Measurements from ENCODE around the gene PPP2R3A. TPM values are rescaled to one million over a fixed set of nuclear protein-coding genes. Genes with fewer than 3 reads are reported as not detected.
A peak's percentile ranks its signal among the peaks of the same experiment; 100 is the strongest.
"Not testable (repeated sequence)": the region's sequence is repeated elsewhere in the genome, so short reads cannot be mapped to it uniquely, and the experiment has no call there.

PPP2R3A gene
- polyA plus RNA-seq, 4 donors = 1.0 to 8.6 (median 3.4) TPM

DNA sequence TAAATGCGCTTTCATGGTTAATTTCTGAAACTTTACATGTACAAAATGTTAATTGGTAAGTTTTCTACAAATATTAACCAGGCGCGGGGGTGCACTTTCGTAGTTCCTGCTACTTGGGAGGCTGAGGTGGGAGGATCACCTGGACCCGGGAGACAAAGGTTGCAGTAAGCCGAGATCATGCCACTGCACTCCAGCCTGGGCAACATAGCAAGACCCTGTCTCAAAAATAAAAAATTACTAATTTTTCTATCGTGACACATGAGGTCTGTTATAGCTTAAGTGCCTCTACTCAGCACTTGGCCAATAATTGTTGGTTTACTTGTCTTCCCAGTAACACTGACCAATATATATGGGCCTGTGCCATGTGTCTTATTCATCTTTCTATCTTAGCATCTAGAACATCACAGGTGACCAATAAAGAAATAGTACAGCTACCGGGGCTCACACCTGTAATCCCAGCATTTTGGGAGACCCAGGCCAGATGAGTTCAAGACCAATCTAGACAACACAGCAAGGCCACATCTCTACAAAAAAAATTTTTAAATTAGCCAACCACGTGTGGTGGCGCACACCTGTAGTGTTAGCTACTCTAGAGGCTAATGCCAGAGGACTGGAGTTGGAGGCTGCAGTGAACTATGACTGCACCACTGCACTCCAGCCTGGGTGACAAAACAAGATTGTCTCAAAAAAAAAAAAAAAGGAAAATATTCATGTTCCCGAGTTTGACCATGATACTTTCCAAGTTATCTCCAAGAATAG, 224.5 kb downstream of the PPP2R3A start:
- DNase-seq (no peak), FAIRE-seq (no peak)
- Histone ChIP-seq H3K4me3 (ENCODE audit: low read depth in 1 of 3, low read length in 3 of 3) (no peak overlapping the region), H3K27me3 (ENCODE audit: control insufficient read depth in 3 of 3, insufficient read depth in 3 of 3, low read length in 3 of 3) (no peaks in the 10 kb centered on the region), H3K9me3 (ENCODE audit: control insufficient read depth in 2 of 2, insufficient read depth in 1 of 2, low read depth in 1 of 2, low read length in 1 of 2) (no peaks in the 10 kb centered on the region), H3K27ac (ENCODE audit: low read depth in 1 of 3, low read length in 2 of 3) (no peak overlapping the region), H3K4me1 (ENCODE audit: control insufficient read depth in 3 of 3, insufficient read depth in 2 of 3, low read depth in 1 of 3, low read length in 2 of 3) (peaks cover 9 to 27% (median 19%) of the 10 kb centered on the region in 3 donors), H3K36me3 (ENCODE audit: control insufficient read depth in 3 of 3, insufficient read depth in 2 of 3, low read depth in 1 of 3, low read length in 3 of 3) (peaks cover 0 to 13% (median 0%) of the 10 kb centered on the region in 3 donors)
- WGBS, 3 donors = 90 to 94% (median 92%) methylated on average over 11 of the region's 11 CpGs

DNA sequence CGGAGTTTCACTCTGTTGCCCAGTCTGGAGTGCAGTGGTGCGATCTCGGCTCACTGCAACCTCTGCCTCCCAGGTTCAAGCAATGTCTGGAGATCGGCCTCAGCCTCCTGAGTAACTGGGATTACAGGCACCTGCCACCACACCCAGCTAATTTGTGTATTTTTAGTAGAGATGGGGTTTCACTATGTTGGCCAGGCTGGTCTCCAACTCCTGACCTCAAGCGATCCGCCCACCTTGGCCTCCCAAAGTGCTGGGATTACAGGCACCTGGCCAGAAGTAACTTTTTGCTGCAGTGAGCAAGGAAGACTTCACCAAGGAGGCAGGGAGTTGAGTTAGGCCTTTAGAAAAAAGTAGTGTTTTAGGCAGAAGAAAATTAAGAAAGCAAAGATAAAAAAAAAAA, 226.7 kb downstream of the PPP2R3A start:
- Histone ChIP-seq H3K4me3 (ENCODE audit: low read depth in 1 of 3, low read length in 3 of 3) (peak overlapping the region in 2 of 3 donors; percentile 29 to 89), H3K4me1 (ENCODE audit: control insufficient read depth in 3 of 3, insufficient read depth in 2 of 3, low read depth in 1 of 3, low read length in 2 of 3) (peaks cover 6 to 19% (median 16%) of the 10 kb centered on the region in 3 donors), H3K36me3 (ENCODE audit: control insufficient read depth in 3 of 3, insufficient read depth in 2 of 3, low read depth in 1 of 3, low read length in 3 of 3) (peaks cover 0 to 13% (median 0%) of the 10 kb centered on the region in 3 donors)
- not testable (repeated sequence) for H3K9me3 ChIP-seq (ENCODE audit: control insufficient read depth in 2 of 2, insufficient read depth in 1 of 2, low read depth in 1 of 2, low read length in 1 of 2); H3K27ac ChIP-seq (ENCODE audit: low read depth in 1 of 3, low read length in 2 of 3); FAIRE-seq; H3K27me3 ChIP-seq (ENCODE audit: control insufficient read depth in 3 of 3, insufficient read depth in 3 of 3, low read length in 3 of 3); DNase-seq
- 7 to 18% (median 8%) methylated on average over 6 of the region's 6 CpGs for WGBS, 3 donors

DNA sequence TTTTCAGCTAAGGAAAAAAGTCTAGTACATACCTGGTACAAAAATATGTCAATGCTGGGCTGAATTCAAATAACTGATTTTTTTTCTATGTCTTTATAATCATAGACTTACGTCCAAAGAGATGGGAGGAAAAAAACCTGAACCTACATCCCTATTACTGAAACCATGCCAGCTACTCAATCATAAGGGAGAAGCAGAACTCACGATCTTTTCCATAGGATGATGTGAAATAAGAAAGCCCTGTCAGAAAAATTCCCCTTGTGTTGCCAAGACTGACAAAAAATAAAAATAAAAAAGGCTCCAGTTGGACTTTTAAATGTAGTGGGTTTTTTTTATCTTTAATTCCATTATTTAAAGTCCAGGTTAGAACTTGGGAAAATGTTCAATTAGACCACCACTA, 227.3 kb downstream of the PPP2R3A start:
- WGBS, 3 donors = 0 to 3% (median 2%) methylated on average over 2 of the region's 2 CpGs
- Histone ChIP-seq H3K9me3 (ENCODE audit: control insufficient read depth in 2 of 2, insufficient read depth in 1 of 2, low read depth in 1 of 2, low read length in 1 of 2) (no peaks in the 10 kb centered on the region), H3K27me3 (ENCODE audit: control insufficient read depth in 3 of 3, insufficient read depth in 3 of 3, low read length in 3 of 3) (no peaks in the 10 kb centered on the region), H3K4me3 (ENCODE audit: low read depth in 1 of 3, low read length in 3 of 3) (peak overlapping the region; percentile 19 to 89 (median 81)), H3K27ac (ENCODE audit: low read depth in 1 of 3, low read length in 2 of 3) (peak overlapping the region in 1 of 3 donors; percentile 96), H3K36me3 (ENCODE audit: control insufficient read depth in 3 of 3, insufficient read depth in 2 of 3, low read depth in 1 of 3, low read length in 3 of 3) (peaks cover 0 to 13% (median 0%) of the 10 kb centered on the region in 3 donors), H3K4me1 (ENCODE audit: control insufficient read depth in 3 of 3, insufficient read depth in 2 of 3, low read depth in 1 of 3, low read length in 2 of 3) (peaks cover 6 to 19% (median 19%) of the 10 kb centered on the region in 3 donors)
- FAIRE-seq (no peak), DNase-seq (no peak)

DNA sequence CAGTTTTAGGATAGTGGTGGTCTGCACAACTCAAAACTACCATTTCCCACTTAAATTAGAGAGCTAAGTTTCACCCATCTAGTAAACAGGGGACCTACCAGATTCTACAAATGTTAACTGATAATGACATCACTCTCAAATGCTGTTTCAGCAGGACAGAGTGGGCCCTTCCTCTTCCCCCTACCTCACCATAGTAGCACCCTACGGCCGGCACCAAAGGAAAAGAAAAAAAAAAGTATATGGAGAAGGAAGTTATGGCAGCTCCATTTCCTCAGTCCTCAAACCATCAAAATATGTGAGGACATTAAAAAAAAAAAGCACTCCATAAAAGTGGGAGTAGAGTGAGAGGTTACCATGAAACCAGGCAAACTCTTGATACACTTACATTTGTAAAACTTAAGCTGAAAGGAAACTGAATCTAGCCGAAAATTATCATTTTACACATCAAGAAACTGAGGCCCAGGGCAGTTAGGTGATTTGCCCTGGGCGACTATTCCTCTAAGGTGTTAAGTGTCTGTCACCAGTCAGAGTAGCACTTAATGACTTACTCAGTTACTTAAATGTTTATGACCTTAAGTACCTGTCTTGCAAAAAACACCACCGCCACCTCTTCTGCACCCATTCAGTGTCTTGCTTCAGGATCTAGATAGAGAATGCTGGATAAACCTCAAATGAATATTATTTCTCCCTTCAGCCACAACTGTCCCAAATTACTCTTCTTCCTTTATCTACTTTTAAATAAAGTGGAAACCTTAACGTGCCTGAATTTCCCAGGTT, 227.9 kb downstream of the PPP2R3A start:
- no peaks in the 10 kb centered on the region for H3K9me3 ChIP-seq (ENCODE audit: control insufficient read depth in 2 of 2, insufficient read depth in 1 of 2, low read depth in 1 of 2, low read length in 1 of 2)
- 1% methylated on average over 6 of the region's 6 CpGs for WGBS, 3 donors
- peaks cover 3 to 20% (median 13%) of the 10 kb centered on the region in 3 donors for H3K4me1 ChIP-seq (ENCODE audit: control insufficient read depth in 3 of 3, insufficient read depth in 2 of 3, low read depth in 1 of 3, low read length in 2 of 3)
- H3K27ac ChIP-seq (ENCODE audit: low read depth in 1 of 3, low read length in 2 of 3) = peak overlapping the region in 1 of 3 donors; percentile 96
- H3K36me3 ChIP-seq (ENCODE audit: control insufficient read depth in 3 of 3, insufficient read depth in 2 of 3, low read depth in 1 of 3, low read length in 3 of 3) = peaks cover 0 to 11% (median 0%) of the 10 kb centered on the region in 3 donors
- H3K27me3 ChIP-seq (ENCODE audit: control insufficient read depth in 3 of 3, insufficient read depth in 3 of 3, low read length in 3 of 3) = no peaks in the 10 kb centered on the region
- peak overlapping the region; percentile 19 to 89 (median 81) for H3K4me3 ChIP-seq (ENCODE audit: low read depth in 1 of 3, low read length in 3 of 3)
- peak; percentile 36 to 38 for DNase-seq
- FAIRE-seq = no peak

- peaks cover 2 to 20% (median 5%) of the 10 kb centered on the region in 3 donors for H3K4me1 ChIP-seq (ENCODE audit: control insufficient read depth in 3 of 3, insufficient read depth in 2 of 3, low read depth in 1 of 3, low read length in 2 of 3)
These were observed 229.1 kb downstream of the PPP2R3A start for GRCh38 chr3:136194409-136195257.

GRCh38 chr3:136195258-136196063, 229.9 kb downstream of the PPP2R3A start:
- no peak for FAIRE-seq

More at GRCh38 chr3:136194409-136195257, 229.1 kb downstream of the PPP2R3A start:
- Histone ChIP-seq H3K4me3 (ENCODE audit: low read depth in 1 of 3, low read length in 3 of 3) (peak overlapping the region; percentile 81 to 90 (median 89)), H3K9me3 (ENCODE audit: control insufficient read depth in 2 of 2, insufficient read depth in 1 of 2, low read depth in 1 of 2, low read length in 1 of 2) (no peaks in the 10 kb centered on the region), H3K27ac (ENCODE audit: low read depth in 1 of 3, low read length in 2 of 3) (peak overlapping the region; percentile 90 to 100 (median 96)), H3K36me3 (ENCODE audit: control insufficient read depth in 3 of 3, insufficient read depth in 2 of 3, low read depth in 1 of 3, low read length in 3 of 3) (peaks cover 0 to 9% (median 0%) of the 10 kb centered on the region in 3 donors), H3K27me3 (ENCODE audit: control insufficient read depth in 3 of 3, insufficient read depth in 3 of 3, low read length in 3 of 3) (no peaks in the 10 kb centered on the region)
- no peak for FAIRE-seq
- peak; percentile 58 to 64 for DNase-seq
- WGBS, 3 donors = 0 to 1% (median 0%) methylated on average over 47 of the region's 47 CpGs

DNA sequence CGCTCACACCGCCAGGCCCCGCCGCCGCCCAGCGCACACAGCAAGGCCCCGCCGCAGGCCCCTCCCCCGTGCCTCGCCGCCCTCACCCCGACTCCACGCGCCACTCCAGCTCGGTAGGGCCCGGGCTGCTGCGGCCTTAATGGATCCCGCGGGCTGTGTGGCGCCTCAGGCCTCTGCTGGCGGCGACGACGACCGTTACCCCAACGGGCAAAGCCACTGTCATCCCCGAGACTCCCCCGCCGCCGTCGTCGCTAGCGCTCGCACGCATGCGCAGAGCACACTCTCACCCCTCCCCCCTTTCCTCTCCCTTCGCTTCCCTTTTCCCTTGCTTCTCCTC, 230.5 kb downstream of the PPP2R3A start, which contains the start of gene MSL2:
Gene MSL2, minus strand, starts transcription at position 272 of the 337 bp plus-strand sequence. CDS start 1,222 bp downstream, outside the sequence.
- 0% methylated on average over 18 to 37 of the region's 37 CpGs for WGBS, 3 donors
- H3K4me1 ChIP-seq (ENCODE audit: control insufficient read depth in 3 of 3, insufficient read depth in 2 of 3, low read depth in 1 of 3, low read length in 2 of 3) = peaks cover 0 to 16% (median 5%) of the 10 kb centered on the region in 3 donors
- H3K9me3 ChIP-seq (ENCODE audit: control insufficient read depth in 2 of 2, insufficient read depth in 1 of 2, low read depth in 1 of 2, low read length in 1 of 2) = no peaks in the 10 kb centered on the region
- peaks cover 0 to 5% (median 0%) of the 10 kb centered on the region in 3 donors for H3K36me3 ChIP-seq (ENCODE audit: control insufficient read depth in 3 of 3, insufficient read depth in 2 of 3, low read depth in 1 of 3, low read length in 3 of 3)
- peak within 1 kb of the TSS; percentile 81 to 90 (median 89) for H3K4me3 ChIP-seq (ENCODE audit: low read depth in 1 of 3, low read length in 3 of 3)
- no peak for DNase-seq
- H3K27me3 ChIP-seq (ENCODE audit: control insufficient read depth in 3 of 3, insufficient read depth in 3 of 3, low read length in 3 of 3) = no peaks in the 10 kb centered on the region
- peak within 1 kb of the TSS; percentile 90 to 100 (median 96) for H3K27ac ChIP-seq (ENCODE audit: low read depth in 1 of 3, low read length in 2 of 3)
- no peak for FAIRE-seq

More at GRCh38 chr3:136195258-136196063, 229.9 kb downstream of the PPP2R3A start:
- Histone ChIP-seq H3K9me3 (ENCODE audit: control insufficient read depth in 2 of 2, insufficient read depth in 1 of 2, low read depth in 1 of 2, low read length in 1 of 2) (no peaks in the 10 kb centered on the region), H3K27ac (ENCODE audit: low read depth in 1 of 3, low read length in 2 of 3) (peak overlapping the region; percentile 90 to 100 (median 96)), H3K4me3 (ENCODE audit: low read depth in 1 of 3, low read length in 3 of 3) (peak overlapping the region; percentile 81 to 90 (median 89)), H3K4me1 (ENCODE audit: control insufficient read depth in 3 of 3, insufficient read depth in 2 of 3, low read depth in 1 of 3, low read length in 2 of 3) (peaks cover 0 to 20% (median 5%) of the 10 kb centered on the region in 3 donors), H3K36me3 (ENCODE audit: control insufficient read depth in 3 of 3, insufficient read depth in 2 of 3, low read depth in 1 of 3, low read length in 3 of 3) (peaks cover 0 to 5% (median 0%) of the 10 kb centered on the region in 3 donors), H3K27me3 (ENCODE audit: control insufficient read depth in 3 of 3, insufficient read depth in 3 of 3, low read length in 3 of 3) (no peaks in the 10 kb centered on the region)
- peak; percentile 56 to 90 for DNase-seq
- WGBS, 3 donors = 0% methylated on average over 48 to 103 of the region's 103 CpGs

Data from small intestine (tissue), 7 donors.